ENCODE data around the gene PTMA. TPM values are rescaled to one million over a fixed set of nuclear protein-coding genes. Genes with fewer than 3 reads are reported as not detected.

Gene PTMA
- polyA plus RNA-seq, 2 of the 4 experiments (the other 2 are of a cell fraction) = 1,191 to 2,360 TPM

- no peaks in the 10 kb centered on the region for H3K9me3 ChIP-seq
- 77% methylated on average over 7 of the region's 7 CpGs for WGBS (ENCODE audit: missing lambda C conversion rate)
- H3K27ac ChIP-seq = peak overlapping the region; percentile 97 to 100
- peak overlapping the region; percentile 92 for H3K4me2 ChIP-seq
- ChIA-PET POLR2A (interaction anchor here (0.6 to 3.5 kb wide), 19 partner anchors 8 to 203 kb away, joined by 3 to 25 read pairs (median 9); partner anchors contain the start of genes NCL and PTMA), CTCF (interaction anchor here (1.3 to 95.1 kb wide), 3 partner anchors 16 to 66 kb away, joined by 3 to 4158 read pairs (median 4158); partner anchors contain the start of gene PTMA)
- TF ChIP-seq HOXB5 (CRISPR knock-in tag; IDR thresholded peaks at IDR 0.05) = no peak
- TF ChIP-seq TP53 (CRISPR knock-in tag; IDR thresholded peaks at IDR 0.05) = no peak
- no peak for TF ChIP-seq HDAC2 (IDR thresholded peaks at IDR 0.05)
- no peak for TF ChIP-seq RARB (CRISPR knock-in tag; IDR thresholded peaks at IDR 0.05)
- no peak for TF ChIP-seq NPAS2 (CRISPR knock-in tag; IDR thresholded peaks at IDR 0.05; ENCODE audit: borderline replicate concordance)
- TF ChIP-seq ZC3H11A (IDR thresholded peaks at IDR 0.05) = no peak
- TF ChIP-seq, protein P1, sequence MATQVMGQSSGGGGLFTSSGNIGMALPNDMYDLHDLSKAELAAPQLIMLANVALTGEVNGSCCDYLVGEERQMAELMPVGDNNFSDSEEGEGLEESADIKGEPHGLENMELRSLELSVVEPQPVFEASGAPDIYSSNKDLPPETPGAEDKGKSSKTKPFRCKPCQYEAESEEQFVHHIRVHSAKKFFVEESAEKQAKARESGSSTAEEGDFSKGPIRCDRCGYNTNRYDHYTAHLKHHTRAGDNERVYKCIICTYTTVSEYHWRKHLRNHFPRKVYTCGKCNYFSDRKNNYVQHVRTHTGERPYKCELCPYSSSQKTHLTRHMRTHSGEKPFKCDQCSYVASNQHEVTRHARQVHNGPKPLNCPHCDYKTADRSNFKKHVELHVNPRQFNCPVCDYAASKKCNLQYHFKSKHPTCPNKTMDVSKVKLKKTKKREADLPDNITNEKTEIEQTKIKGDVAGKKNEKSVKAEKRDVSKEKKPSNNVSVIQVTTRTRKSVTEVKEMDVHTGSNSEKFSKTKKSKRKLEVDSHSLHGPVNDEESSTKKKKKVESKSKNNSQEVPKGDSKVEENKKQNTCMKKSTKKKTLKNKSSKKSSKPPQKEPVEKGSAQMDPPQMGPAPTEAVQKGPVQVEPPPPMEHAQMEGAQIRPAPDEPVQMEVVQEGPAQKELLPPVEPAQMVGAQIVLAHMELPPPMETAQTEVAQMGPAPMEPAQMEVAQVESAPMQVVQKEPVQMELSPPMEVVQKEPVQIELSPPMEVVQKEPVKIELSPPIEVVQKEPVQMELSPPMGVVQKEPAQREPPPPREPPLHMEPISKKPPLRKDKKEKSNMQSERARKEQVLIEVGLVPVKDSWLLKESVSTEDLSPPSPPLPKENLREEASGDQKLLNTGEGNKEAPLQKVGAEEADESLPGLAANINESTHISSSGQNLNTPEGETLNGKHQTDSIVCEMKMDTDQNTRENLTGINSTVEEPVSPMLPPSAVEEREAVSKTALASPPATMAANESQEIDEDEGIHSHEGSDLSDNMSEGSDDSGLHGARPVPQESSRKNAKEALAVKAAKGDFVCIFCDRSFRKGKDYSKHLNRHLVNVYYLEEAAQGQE (IDR thresholded peaks at IDR 0.05) = no peak
- TF ChIP-seq KDM5A (IDR thresholded peaks at IDR 0.05) = no peak
- no peak for TF ChIP-seq EHF (CRISPR knock-in tag; IDR thresholded peaks at IDR 0.05)
- no peak for TF ChIP-seq HOXA7 (CRISPR knock-in tag; IDR thresholded peaks at IDR 0.05)
- TF ChIP-seq CBX2 (IDR thresholded peaks at IDR 0.05; ENCODE audit: borderline replicate concordance, low read depth) = no peak
- no peak for TF ChIP-seq ESRRA (IDR thresholded peaks at IDR 0.05; ENCODE audit: borderline replicate concordance, low read length)
- TF ChIP-seq CTCF (IDR thresholded peaks at IDR 0.05) = no peak
- TF ChIP-seq BCL3 (IDR thresholded peaks at IDR 0.05) = no peak
- TF ChIP-seq MYC (IDR thresholded peaks at IDR 0.05; ENCODE audit: borderline replicate concordance, low read length) = no peak
- no peak for DNase-seq (ENCODE audit: low read depth in 1 of 2, low spot score in 1 of 2)
- H3K4me1 ChIP-seq = peaks cover 43% of the 10 kb centered on the region
- FAIRE-seq = no peak
- no peak for ATAC-seq
- peak overlapping the region; percentile 49 for H3K4me3 ChIP-seq
Observed at GRCh38 chr2:231667496-231667895, 40.8 kb upstream of the PTMA start.

- no peak for DNase-seq (ENCODE audit: low read depth in 1 of 2, low spot score in 1 of 2)
- Histone ChIP-seq H3K4me3 (no peak overlapping the region), H3K4me2 (no peak overlapping the region), H3K9me3 (no peaks in the 10 kb centered on the region), H3K4me1 (peaks cover 50% of the 10 kb centered on the region), H3K27ac (peak overlapping the region in 1 of 2 experiments; percentile 32; a peak in 2 of 6 replicates)
- no peak for TF ChIP-seq JUNB (IDR thresholded peaks at IDR 0.05)
- TF ChIP-seq ZFP36 (IDR thresholded peaks at IDR 0.05; ENCODE audit: borderline replicate concordance, partially characterized antibody) = peak; percentile 50
- 93% methylated on average over 2 of the region's 2 CpGs for WGBS (ENCODE audit: missing lambda C conversion rate)
- CTCF ChIA-PET = interaction anchor here (78.4 to 95.1 kb wide), 2 partner anchors 15 to 18 kb away, joined by 4158 read pairs; partner anchors contain the start of gene PTMA
- POLR2A ChIA-PET = no interaction called here
- no peak for FAIRE-seq
- ATAC-seq = no peak
Observed at GRCh38 chr2:231668981-231669380, 39.3 kb upstream of the PTMA start.
